ENCODE data around the gene MDM2. TPM values are rescaled to one million over a fixed set of nuclear protein-coding genes. Genes with fewer than 3 reads are reported as not detected.

Gene MDM2
- total and polyA plus RNA-seq, 9 of the 15 experiments (the other 6 are each of a cell fraction or from before 2014, with no cell fraction given) = 13.6 to 100 (median 49.0) TPM

GRCh38 chr12:68760806-68761441 lies 47.1 kb upstream of the MDM2 start:
- peaks cover 23% of the 10 kb centered on the region; the same call in 2 of the 3 replicates for H3K36me3 ChIP-seq (ENCODE audit: control insufficient read depth, insufficient read depth, low read length)
- FAIRE-seq (no peak), DNase-seq (ENCODE audit: extremely low read depth in 1 of 4, low spot score in 3 of 4) (no peak), ATAC-seq (no peak)
- in situ Hi-C loops (cut with MboI) (no loop called here), intact Hi-C loops (cut with micrococcal nuclease) (no loop called here)
- H3K79me2 ChIP-seq (ENCODE audit: control insufficient read depth, insufficient read depth, low read length) = no peaks in the 10 kb centered on the region
- H3K9ac ChIP-seq (ENCODE audit: insufficient read depth in 1 of 2, low read depth in 2 of 2, low read length in 2 of 2) = no peak overlapping the region
- TF ChIP-seq NEUROD1 (IDR thresholded peaks at IDR 0.05; ENCODE audit: borderline replicate concordance, low read depth, low read length, partially characterized antibody) (no peak), ZNF766 (CRISPR knock-in tag; conservative IDR thresholded peaks at IDR 0.05) (no peak), SRSF9 (IDR thresholded peaks at IDR 0.05; ENCODE audit: borderline replicate concordance, low read depth, low read length) (no peak), ZNF280B (CRISPR knock-in tag; IDR thresholded peaks at IDR 0.05) (no peak), TSC22D4 (tag; IDR thresholded peaks at IDR 0.05) (no peak), CAMTA2 (CRISPR knock-in tag; conservative IDR thresholded peaks at IDR 0.05) (no peak), CUX1 (CRISPR knock-in tag; IDR thresholded peaks at IDR 0.05) (no peak), SPI1 (IDR thresholded peaks at IDR 0.05; ENCODE audit: borderline replicate concordance, low read depth, low read length) (no peak), ZNF507 (tag; conservative IDR thresholded peaks at IDR 0.05) (no peak), SIRT6 (IDR thresholded peaks at IDR 0.05; ENCODE audit: low read depth, low read length) (no peak), HLTF (IDR thresholded peaks at IDR 0.05) (no peak), XRCC5 (IDR thresholded peaks at IDR 0.05; ENCODE audit: low read depth, low read length) (no peak), ZNF146 (CRISPR knock-in tag; IDR thresholded peaks at IDR 0.05; ENCODE audit: unreplicated experiment) (no peak)
- no peaks in the 10 kb centered on the region for H4K20me1 ChIP-seq (replicated peaks; ENCODE audit: control insufficient read depth, insufficient read depth, low read length)
- no peak overlapping the region for H3K4me3 ChIP-seq
- no peaks in the 10 kb centered on the region for H3K4me1 ChIP-seq (replicated peaks in 1 of 2; ENCODE audit: control insufficient read depth in 2 of 2, insufficient read depth in 2 of 2, low read length in 2 of 2)
- ChIA-PET CTCF (ENCODE audit: low intra/inter-chr PET ratio) (no interaction called here), POLR2A (no interaction called here)
- no peaks in the 10 kb centered on the region for H3K9me1 ChIP-seq (ENCODE audit: control insufficient read depth, insufficient read depth, low read length)
- no peak overlapping the region for H3K27ac ChIP-seq (ENCODE audit: extremely low read depth, low read depth, low read length)
- H3K4me2 ChIP-seq (ENCODE audit: insufficient read depth, low read length) = no peak overlapping the region
- WGBS (ENCODE audit: insufficient coverage, low coverage, missing lambda C conversion rate) = 69% methylated on average over 7 of the region's 7 CpGs
- H3K9me3 ChIP-seq (replicated peaks; ENCODE audit: control insufficient read depth, insufficient read depth, low read depth, low read length) = no peaks in the 10 kb centered on the region; the same call in 1 of the 2 replicates
- no TSS peak for BruUV-seq (replicated peaks)
- no peaks in the 10 kb centered on the region for H3K27me3 ChIP-seq (ENCODE audit: control insufficient read depth in 2 of 2, insufficient read depth in 2 of 2, low read length in 2 of 2)
- no peak overlapping the region for H2AFZ ChIP-seq (ENCODE audit: low read depth, low read length)

All from K562 (cell line).